Keratinocyte (primary cell): ENCODE data around the gene AP3D1. TPM values are rescaled to one million over a fixed set of nuclear protein-coding genes. Genes with fewer than 3 reads are reported as not detected.

Experiments
- DNase-seq: peaks from one replicate; pipeline ENCODE4 v3.0.0-alpha.2; 2011; ENCODE audit warnings: low read depth, missing footprints, low spot score
- FAIRE-seq: peaks from 2 replicates; lab custom pipeline; 2011; peaks lifted over from hg19 to GRCh38; lab: Jason Lieb, UNC
- H2AFZ ChIP-seq: 2 replicates; pipeline ENCODE4 v1.6.0; 2012; ENCODE audit warnings: low read length, control low read depth, inconsistent platforms; ENCODE audit not compliant: control insufficient read depth
- H3K27ac ChIP-seq: 2 replicates; pipeline ENCODE4 v1.5.1; 2011; ENCODE audit warnings: low read length; ENCODE audit not compliant: control insufficient read depth, insufficient read depth
- H3K27me3 ChIP-seq: 3 replicates; pipeline ENCODE4 v1.6.0; 2011; ENCODE audit warnings: low read length; ENCODE audit not compliant: control insufficient read depth, insufficient read depth; ENCODE audit errors: extremely low read depth
- H3K36me3 ChIP-seq, 2 experiments: 2 replicates in 1 of 2; 3 replicates in 1 of 2; pipeline ENCODE4 v1.5.1; 2011; ENCODE audit warnings: low read length in 2 of 2, mild to moderate bottlenecking in 1 of 2; ENCODE audit not compliant: control insufficient read depth in 2 of 2, insufficient read depth in 2 of 2; ENCODE audit errors: extremely low read depth in 1 of 2
- H3K4me1 ChIP-seq: 3 replicates; pipeline ENCODE4 v1.5.1; 2011; ENCODE audit warnings: low read length; ENCODE audit not compliant: control insufficient read depth, insufficient read depth; ENCODE audit errors: extremely low read depth
- H3K4me2 ChIP-seq: 3 replicates; pipeline ENCODE4 v1.6.0; 2011; ENCODE audit warnings: low read depth, low read length; ENCODE audit not compliant: control insufficient read depth, insufficient read depth; ENCODE audit errors: extremely low read depth
- H3K4me3 ChIP-seq, 3 experiments: fragments of 200-600 bp in 1 of 3; sonication (generic) in 1 of 3; 2 replicates in 2 of 3; 3 replicates in 1 of 3; pipeline ENCODE4 v1.5.1; 2011 to 2016; ENCODE audit warnings: low read length in 3 of 3, mild to moderate bottlenecking in 3 of 3, control low read depth in 2 of 3, inconsistent platforms in 1 of 3, low read depth in 1 of 3, mixed read lengths in 1 of 3, mixed run types in 1 of 3, moderate library complexity in 1 of 3; ENCODE audit not compliant: control insufficient read depth in 2 of 3, insufficient read depth in 2 of 3; ENCODE audit errors: extremely low read depth in 1 of 3
- H3K79me2 ChIP-seq: 2 replicates; pipeline ENCODE4 v1.6.0; 2012; ENCODE audit warnings: low read length; ENCODE audit not compliant: control insufficient read depth, insufficient read depth
- H3K9ac ChIP-seq: 3 replicates; pipeline ENCODE4 v1.6.0; 2011; ENCODE audit warnings: low read length; ENCODE audit not compliant: control insufficient read depth, insufficient read depth; ENCODE audit errors: extremely low read depth
- H3K9me1 ChIP-seq: 3 replicates; pipeline ENCODE4 v1.6.0; 2011; ENCODE audit warnings: low read length; ENCODE audit not compliant: control insufficient read depth, insufficient read depth; ENCODE audit errors: extremely low read depth
- H3K9me3 ChIP-seq: 2 replicates; pipeline ENCODE4 v1.5.1; 2012; ENCODE audit warnings: low read depth, low read length; ENCODE audit not compliant: control insufficient read depth
- H4K20me1 ChIP-seq: 3 replicates; pipeline ENCODE4 v1.6.0; 2011; ENCODE audit warnings: low read length; ENCODE audit not compliant: control insufficient read depth, insufficient read depth; ENCODE audit errors: extremely low read depth
- EZH2 ChIP-seq: IDR thresholded peaks from one replicate; pipeline ENCODE4 v1.6.1; 2012; ENCODE audit warnings: inconsistent platforms, mild to moderate bottlenecking, low read length, moderate library complexity
- dilution Hi-C: fragments of 300-500 bp; cut with MboI; formaldehyde crosslinking; loops from one replicate; pipeline ENCODE4 v1.7.0; 2020; ENCODE audit warnings: low sequenced_read_pairs; ENCODE audit not compliant: extremely low pct_ligation_motif_present
- polyA plus RNA-seq, 5 experiments: library from polyadenylated mRNA; depleted of rRNA in 3 of 5; stranded (reverse) in 3 of 5; stranded (forward) in 1 of 5; unstranded in 1 of 5; fragments of >200 nt; gene quantifications; 1 replicate in 1 of 5; 2 replicates in 3 of 5; 3 replicates in 1 of 5; pipeline versions ENCODE4 v1.2.1 to v1.2.3, GENCODE V29; 2011 to 2012; ENCODE audit warnings: missing spikeins in 2 of 5, low read depth in 1 of 5, low replicate concordance in 1 of 5
- TF ChIP-seq, protein P1 (sequence below), 3 experiments: IDR thresholded peaks in 1 of 3; conservative IDR thresholded peaks in 1 of 3; optimal IDR thresholded peaks in 1 of 3; 2 replicates in 2 of 3; 3 replicates in 1 of 3; pipeline versions ENCODE3 to v1.5.1; 2011; ENCODE audit warnings: low read length in 3 of 3, mild to moderate bottlenecking in 3 of 3, moderate library complexity in 2 of 3, control low read depth in 1 of 3, inconsistent platforms in 1 of 3; ENCODE audit not compliant: insufficient read depth in 2 of 3; ENCODE audit errors: extremely low read depth in 1 of 3

Gene AP3D1
- polyA plus RNA-seq, 1 donor (not counting 4 experiments of a cell fraction or from before 2014, with no cell fraction given) = 56.1 TPM

- Histone ChIP-seq H3K9me3 (no peaks in the 10 kb centered on the region), H3K9me1 (no peaks in the 10 kb centered on the region), H2AFZ (no peak overlapping the region), H3K27ac (no peak overlapping the region), H4K20me1 (no peaks in the 10 kb centered on the region), H3K79me2 (peaks cover 2% of the 10 kb centered on the region), H3K4me2 (no peak overlapping the region), H3K36me3 (peaks cover 41 to 52% of the 10 kb centered on the region in 2 experiments), H3K4me3 (no peak overlapping the region), H3K9ac (no peak overlapping the region), H3K4me1 (no peaks in the 10 kb centered on the region), H3K27me3 (no peaks in the 10 kb centered on the region)
- dilution Hi-C loops = no loop called here
- FAIRE-seq = no peak
- TF ChIP-seq EZH2 = no peak
- TF ChIP-seq, protein P1, sequence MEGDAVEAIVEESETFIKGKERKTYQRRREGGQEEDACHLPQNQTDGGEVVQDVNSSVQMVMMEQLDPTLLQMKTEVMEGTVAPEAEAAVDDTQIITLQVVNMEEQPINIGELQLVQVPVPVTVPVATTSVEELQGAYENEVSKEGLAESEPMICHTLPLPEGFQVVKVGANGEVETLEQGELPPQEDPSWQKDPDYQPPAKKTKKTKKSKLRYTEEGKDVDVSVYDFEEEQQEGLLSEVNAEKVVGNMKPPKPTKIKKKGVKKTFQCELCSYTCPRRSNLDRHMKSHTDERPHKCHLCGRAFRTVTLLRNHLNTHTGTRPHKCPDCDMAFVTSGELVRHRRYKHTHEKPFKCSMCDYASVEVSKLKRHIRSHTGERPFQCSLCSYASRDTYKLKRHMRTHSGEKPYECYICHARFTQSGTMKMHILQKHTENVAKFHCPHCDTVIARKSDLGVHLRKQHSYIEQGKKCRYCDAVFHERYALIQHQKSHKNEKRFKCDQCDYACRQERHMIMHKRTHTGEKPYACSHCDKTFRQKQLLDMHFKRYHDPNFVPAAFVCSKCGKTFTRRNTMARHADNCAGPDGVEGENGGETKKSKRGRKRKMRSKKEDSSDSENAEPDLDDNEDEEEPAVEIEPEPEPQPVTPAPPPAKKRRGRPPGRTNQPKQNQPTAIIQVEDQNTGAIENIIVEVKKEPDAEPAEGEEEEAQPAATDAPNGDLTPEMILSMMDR (optimal IDR thresholded peaks at IDR 0.05 in 1 of 3, IDR thresholded peaks at IDR 0.05 in 1 of 3, conservative IDR thresholded peaks at IDR 0.05 in 1 of 3; ENCODE audit: extremely low read depth in 1 of 3, insufficient read depth in 2 of 3, low read length in 3 of 3) = no peak
- DNase-seq = no peak
Observed at GRCh38 chr19:2121416-2122051, 29.8 kb downstream of the AP3D1 start.

DNA sequence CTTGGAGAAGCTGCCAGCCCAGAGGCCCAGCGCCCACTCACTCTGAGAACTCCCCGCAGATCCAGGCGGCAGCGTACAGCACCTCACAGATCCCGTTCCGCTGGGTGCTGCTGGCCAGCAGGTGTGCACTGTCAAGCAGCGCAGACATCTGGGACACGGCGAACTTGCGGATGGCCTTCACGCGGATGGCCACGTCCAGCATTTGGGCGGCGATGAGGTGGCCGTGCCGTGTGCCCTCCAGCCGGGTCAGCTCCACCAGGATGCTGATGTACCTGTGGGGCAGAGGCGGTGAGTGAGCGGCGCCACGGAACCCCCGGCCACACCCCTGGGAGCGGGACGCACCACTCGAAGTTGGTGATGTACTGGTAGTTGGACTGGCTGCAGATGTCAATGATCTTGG lies 30.5 kb downstream of the AP3D1 start:
- H3K27me3 ChIP-seq = no peaks in the 10 kb centered on the region
- peaks cover 44 to 53% of the 10 kb centered on the region in 2 experiments for H3K36me3 ChIP-seq
- no peak overlapping the region for H3K9ac ChIP-seq
- no peaks in the 10 kb centered on the region for H3K4me1 ChIP-seq
- H3K4me3 ChIP-seq = no peak overlapping the region
- DNase-seq = no peak
- TF ChIP-seq, protein P1 (optimal IDR thresholded peaks at IDR 0.05 in 1 of 3, IDR thresholded peaks at IDR 0.05 in 1 of 3, conservative IDR thresholded peaks at IDR 0.05 in 1 of 3; ENCODE audit: extremely low read depth in 1 of 3, insufficient read depth in 2 of 3, low read length in 3 of 3) = no peak
- TF ChIP-seq EZH2 = no peak
- FAIRE-seq = no peak
- H3K9me3 ChIP-seq = no peaks in the 10 kb centered on the region
- no peaks in the 10 kb centered on the region for H4K20me1 ChIP-seq
- dilution Hi-C loops = no loop called here
- peaks cover 2% of the 10 kb centered on the region for H3K79me2 ChIP-seq
- no peaks in the 10 kb centered on the region for H3K9me1 ChIP-seq
- H3K4me2 ChIP-seq = no peak overlapping the region
- H2AFZ ChIP-seq = no peak overlapping the region
- no peak overlapping the region for H3K27ac ChIP-seq
